Body of pancreas (tissue), 4 donors: Measurements from ENCODE around the gene TRAM2. TPM values are rescaled to one million over a fixed set of nuclear protein-coding genes. Genes with fewer than 3 reads are reported as not detected.

Experiments used
- ATAC-seq: fragments of 150-250 bp; one replicate; pipeline ENCODE4 v1.9.1; 2016
- DNase-seq, 4 donors: peaks; one replicate each; pipeline ENCODE4 v3.0.0-alpha.2; 2019
- H3K27ac ChIP-seq, 4 donors: fragments of 200-600 bp; sonication (generic); 1 replicate in 3 of 4; 2 replicates in 1 of 4; pipeline versions ENCODE4 v1.5.1 to v1.6.1; 2016 to 2019; ENCODE audit warnings: mild to moderate bottlenecking in 1 of 4, mixed read lengths in 1 of 4, moderate library complexity in 1 of 4
- H3K27me3 ChIP-seq, 2 donors: fragments of 200-600 bp; sonication (generic); one replicate each; pipeline ENCODE4 v1.6.0; 2016; ENCODE audit warnings: mild to moderate bottlenecking in 1 of 2
- H3K36me3 ChIP-seq, 2 donors: fragments of 200-600 bp; sonication (generic); replicated peaks in 1 of 2; 2 replicates each; pipeline ENCODE4 v1.5.1; 2016; ENCODE audit warnings: low read depth in 2 of 2; ENCODE audit not compliant: insufficient read depth in 1 of 2
- H3K4me1 ChIP-seq: fragments of 200-600 bp; sonication (generic); one replicate; pipeline ENCODE4 v1.6.0; 2016
- H3K4me3 ChIP-seq, 2 donors: fragments of 200-600 bp; sonication (generic); 1 replicate in 1 of 2; 2 replicates in 1 of 2; pipeline ENCODE4 v1.5.1; 2016 to 2019
- H3K9me3 ChIP-seq, 3 donors: fragments of 200-600 bp; sonication (generic); 1 replicate in 2 of 3; 2 replicates in 1 of 3; pipeline ENCODE4 v1.5.1; 2016
- CTCF ChIP-seq, 7 experiments: fragments of 450-650 bp in 4 of 7; fragments of 200-600 bp in 3 of 7; sonication (generic) in 3 of 7; IDR thresholded peaks; one replicate each; pipeline ENCODE4 v1.5.1; 2016 to 2019; ENCODE audit warnings: antibody characterized with exemption in 7 of 7
- POLR2A ChIP-seq, 3 donors: fragments of 450-650 bp; IDR thresholded peaks; one replicate each; pipeline ENCODE4 v1.6.1; 2016; ENCODE audit warnings: antibody characterized with exemption in 3 of 3, mild to moderate bottlenecking in 2 of 3
- WGBS, 2 donors: methylation state at CpG; one replicate each; pipeline ENCODE4 v1.1.5; 2017; 5-methylcytosine and 5-hydroxymethylcytosine counted together
- intact Hi-C: fragments of 100-400 bp; cut with DNase I; formaldehyde crosslinking; loops from one replicate; pipeline ENCODE4 v1.15.1; 2023
- total RNA-seq, 2 donors: library from RNA; depleted of rRNA; stranded (reverse); fragments of >200 nt; gene quantifications; one replicate each; pipeline ENCODE4 v1.1.0, GENCODE V29; 2016

Gene TRAM2
- total RNA-seq, 2 donors from 2014 or later, result 6.7 to 7.9 TPM

- H3K27ac ChIP-seq, result no peak overlapping the region
- intact Hi-C loops, result loop anchor here (10.0 kb wide), 1 partner anchor 182 kb away; no protein-coding TSS in a partner anchor
Observed at GRCh38 chr6:52596371-52597028, 19.6 kb upstream of the TRAM2 start.

GRCh38 chr6:52595796-52596130 is 18.9 kb upstream of the TRAM2 start:
- no peaks in the 10 kb centered on the region for H3K27me3 ChIP-seq
- peaks cover 3% of the 10 kb centered on the region for H3K4me1 ChIP-seq
- H3K27ac ChIP-seq, result peak overlapping the region in 1 of 4 donors; percentile 26
- TF ChIP-seq POLR2A (IDR thresholded peaks at IDR 0.05) (no peak), CTCF (IDR thresholded peaks at IDR 0.05) (no peak)
- no peak overlapping the region for H3K4me3 ChIP-seq
- H3K36me3 ChIP-seq, result no peaks in the 10 kb centered on the region
- no peak for DNase-seq
- ATAC-seq, result no peak
- intact Hi-C loops, result loop anchor here (10.0 kb wide), 1 partner anchor 181 kb away; no protein-coding TSS in a partner anchor
- H3K9me3 ChIP-seq, result no peaks in the 10 kb centered on the region

More at GRCh38 chr6:52596371-52597028, 19.6 kb upstream of the TRAM2 start:
- H3K36me3 ChIP-seq, result no peaks in the 10 kb centered on the region
- DNase-seq, result no peak
- no peaks in the 10 kb centered on the region for H3K27me3 ChIP-seq
- no peak for TF ChIP-seq POLR2A (IDR thresholded peaks at IDR 0.05)
- no peak for TF ChIP-seq CTCF (IDR thresholded peaks at IDR 0.05)
- no peak overlapping the region for H3K4me3 ChIP-seq
- WGBS, 2 donors, result 42 to 65% methylated on average over 2 of the region's 2 CpGs
- no peak for ATAC-seq
- no peaks in the 10 kb centered on the region for H3K9me3 ChIP-seq
- peaks cover 3% of the 10 kb centered on the region for H3K4me1 ChIP-seq

GRCh38 chr6:52595000-52595795 is 18.3 kb upstream of the TRAM2 start:
- 57 to 61% methylated on average over 7 of the region's 7 CpGs for WGBS, 2 donors
- Histone ChIP-seq H3K27me3 (no peaks in the 10 kb centered on the region), H3K36me3 (no peaks in the 10 kb centered on the region), H3K27ac (peak overlapping the region in 1 of 4 donors; percentile 26), H3K9me3 (no peaks in the 10 kb centered on the region), H3K4me3 (no peak overlapping the region), H3K4me1 (peaks cover 6% of the 10 kb centered on the region)
- ATAC-seq (peak; percentile 54), DNase-seq (peak in 1 of 4 donors; percentile 43)
- intact Hi-C loops, result loop anchor here (10.0 kb wide), 1 partner anchor 180 kb away; no protein-coding TSS in a partner anchor
- TF ChIP-seq CTCF (IDR thresholded peaks at IDR 0.05) (no peak), POLR2A (IDR thresholded peaks at IDR 0.05) (no peak)

GRCh38 chr6:52594221-52594620 is 17.4 kb upstream of the TRAM2 start:
- H3K9me3 ChIP-seq, result no peaks in the 10 kb centered on the region
- peaks cover 11% of the 10 kb centered on the region for H3K4me1 ChIP-seq
- DNase-seq (no peak), ATAC-seq (no peak)
- no peak overlapping the region for H3K27ac ChIP-seq
- WGBS, 2 donors, result 84 to 85% methylated on average over 5 of the region's 5 CpGs
- H3K4me3 ChIP-seq, result no peak overlapping the region
- intact Hi-C loops, result loop anchor here (10.0 kb wide), 1 partner anchor 179 kb away; no protein-coding TSS in a partner anchor
- no peaks in the 10 kb centered on the region for H3K36me3 ChIP-seq
- no peaks in the 10 kb centered on the region for H3K27me3 ChIP-seq
- TF ChIP-seq CTCF (IDR thresholded peaks at IDR 0.05), result no peak
- TF ChIP-seq POLR2A (IDR thresholded peaks at IDR 0.05), result no peak
